GM19239 (cell line): ENCODE data around the gene CMIP.

ENCODE experiments used
- DNase-seq: peaks from one replicate; pipeline ENCODE4 v3.0.0; 2011; ENCODE audit warnings: low spot score; ENCODE audit not compliant: insufficient read length
- FAIRE-seq: peaks from 2 replicates; lab custom pipeline; 2011; peaks lifted over from hg19 to GRCh38; lab: Jason Lieb, UNC

The CMIP gene

GRCh38 chr16:81640681-81641070 is 196.1 kb downstream of the CMIP start:
- DNase-seq (no peak), FAIRE-seq (no peak)

GRCh38 chr16:81641395-81642106 is 196.9 kb downstream of the CMIP start:
- FAIRE-seq: no peak
- DNase-seq: no peak

- no peak for FAIRE-seq
- DNase-seq: no peak
These were observed 197.5 kb downstream of the CMIP start for GRCh38 chr16:81642107-81642436.

- FAIRE-seq: no peak
- DNase-seq: no peak
These were observed 198.3 kb downstream of the CMIP start for GRCh38 chr16:81642943-81643342.

- DNase-seq (no peak), FAIRE-seq (no peak)
These were observed 200.7 kb downstream of the CMIP start for GRCh38 chr16:81645266-81645694.

- DNase-seq (no peak), FAIRE-seq (no peak)
These were observed 201.3 kb downstream of the CMIP start for GRCh38 chr16:81645925-81646324.

GRCh38 chr16:81646561-81646960 is 202.0 kb downstream of the CMIP start:
- no peak for DNase-seq
- FAIRE-seq: no peak

GRCh38 chr16:81647527-81647926 is 202.9 kb downstream of the CMIP start:
- DNase-seq (no peak), FAIRE-seq (no peak)

- DNase-seq (no peak), FAIRE-seq (no peak)
These were observed 205.1 kb downstream of the CMIP start for GRCh38 chr16:81649561-81650184.

GRCh38 chr16:81650281-81650680 is 205.7 kb downstream of the CMIP start:
- DNase-seq: no peak
- no peak for FAIRE-seq

GRCh38 chr16:81650982-81651562 is 206.5 kb downstream of the CMIP start:
- DNase-seq (no peak), FAIRE-seq (no peak)

GRCh38 chr16:81651758-81652718 is 207.4 kb downstream of the CMIP start:
- no peak for DNase-seq
- FAIRE-seq: no peak

GRCh38 chr16:81652798-81653505 is 208.3 kb downstream of the CMIP start:
- FAIRE-seq (peak; percentile 45), DNase-seq (peak; percentile 51)

GRCh38 chr16:81654346-81654745 is 209.7 kb downstream of the CMIP start:
- FAIRE-seq: no peak
- DNase-seq: no peak

GRCh38 chr16:81655469-81656162 is 211.0 kb downstream of the CMIP start:
- DNase-seq: no peak
- FAIRE-seq: no peak

GRCh38 chr16:81657224-81657623 is 212.6 kb downstream of the CMIP start:
- no peak for FAIRE-seq
- DNase-seq: no peak

GRCh38 chr16:81657781-81658180 is 213.2 kb downstream of the CMIP start:
- DNase-seq: no peak
- no peak for FAIRE-seq

GRCh38 chr16:81658373-81658772 is 213.8 kb downstream of the CMIP start:
- FAIRE-seq: no peak

GRCh38 chr16:81659249-81659648 is 214.6 kb downstream of the CMIP start:
- DNase-seq (no peak), FAIRE-seq (no peak)

More at GRCh38 chr16:81658373-81658772, 213.8 kb downstream of the CMIP start:
- DNase-seq: no peak
